HG03439 (cell line): ENCODE measurements around the gene VTI1B.
A peak's percentile ranks its signal among the peaks of the same experiment; 100 is the strongest.
"Not testable (repeated sequence)": the region's sequence is repeated elsewhere in the genome, so short reads cannot be mapped to it uniquely, and the experiment has no call there.

Experiments used
- ATAC-seq: cut with Tn5 transposase; IDR thresholded peaks from one replicate; pipeline ENCODE4 v1.9.1; 2021; ENCODE audit warnings: mild to moderate bottlenecking, moderate library complexity; ENCODE audit not compliant: unreplicated experiment

VTI1B gene

DNA sequence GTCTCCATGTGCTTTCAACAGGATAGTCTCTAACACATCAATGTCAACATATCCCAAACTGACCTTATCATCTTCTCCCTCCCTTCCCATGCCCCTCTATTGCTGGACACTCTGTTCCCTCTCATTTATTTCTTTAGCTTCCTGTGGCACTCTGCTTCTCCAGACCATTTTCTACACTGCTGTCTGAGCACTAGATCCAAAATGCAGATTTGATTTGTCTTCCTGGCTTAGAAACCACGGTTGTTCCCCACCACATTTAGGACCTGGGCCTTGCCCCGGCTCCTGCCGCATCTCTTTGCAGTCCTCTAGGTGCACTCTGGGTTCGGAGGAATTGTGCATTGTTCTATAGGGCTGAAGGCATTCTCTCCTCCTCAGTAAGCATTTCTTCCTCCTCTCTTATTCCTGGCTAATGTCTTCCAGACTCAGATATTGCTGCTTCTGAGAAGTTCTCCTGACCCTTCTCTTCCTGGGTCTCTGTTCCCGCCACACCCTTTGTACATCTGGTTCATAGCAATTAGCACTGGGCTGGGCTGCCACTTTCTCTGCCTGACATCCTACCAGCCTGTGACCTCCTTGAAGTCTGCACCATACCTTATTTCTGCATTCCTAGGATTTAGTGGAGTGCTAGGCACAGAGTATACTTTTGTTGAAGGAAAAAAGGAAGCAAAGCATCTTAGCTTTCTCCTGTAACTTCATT is 40.8 kb downstream of the VTI1B start:
- no peak for ATAC-seq

DNA sequence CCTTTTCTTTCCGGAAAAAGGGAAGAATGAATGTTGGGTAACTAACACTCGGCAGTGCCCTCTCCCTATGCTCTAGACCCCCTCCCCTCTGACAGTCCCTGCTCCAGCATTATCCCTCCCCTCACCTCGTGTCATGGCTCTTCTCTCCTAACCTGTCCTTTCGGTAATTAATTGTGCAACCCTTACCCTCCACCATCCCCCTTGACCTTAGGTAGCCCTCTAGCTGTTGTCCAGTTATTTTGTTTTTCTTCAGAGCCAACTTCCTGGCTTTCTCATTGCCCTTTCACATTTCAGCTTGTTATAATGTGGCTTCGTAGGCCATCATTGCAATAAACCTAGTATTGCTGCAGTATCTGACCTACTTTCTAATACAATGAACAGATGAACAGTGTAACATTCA is 43.5 kb downstream of the VTI1B start:
- no peak for ATAC-seq

DNA sequence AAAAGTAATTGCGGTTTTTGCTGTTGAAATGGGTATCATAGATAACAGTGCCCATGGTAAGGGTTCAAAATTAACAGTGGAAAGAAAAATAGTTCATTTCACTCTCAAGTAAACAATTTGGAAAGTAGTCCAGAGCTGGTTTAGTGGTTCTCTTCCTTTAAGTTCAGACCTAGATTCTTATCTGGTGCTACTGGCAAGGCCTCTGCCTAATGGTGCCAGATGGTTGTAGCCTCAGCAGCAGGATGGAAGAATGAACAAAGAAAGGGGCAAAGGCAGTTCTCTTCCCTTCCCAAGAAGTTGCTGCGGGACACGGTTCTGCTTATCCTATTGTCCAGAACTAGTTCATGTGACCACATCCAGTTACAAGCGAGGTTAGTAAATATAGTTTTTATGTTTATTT is 44.2 kb downstream of the VTI1B start:
- no peak for ATAC-seq

DNA sequence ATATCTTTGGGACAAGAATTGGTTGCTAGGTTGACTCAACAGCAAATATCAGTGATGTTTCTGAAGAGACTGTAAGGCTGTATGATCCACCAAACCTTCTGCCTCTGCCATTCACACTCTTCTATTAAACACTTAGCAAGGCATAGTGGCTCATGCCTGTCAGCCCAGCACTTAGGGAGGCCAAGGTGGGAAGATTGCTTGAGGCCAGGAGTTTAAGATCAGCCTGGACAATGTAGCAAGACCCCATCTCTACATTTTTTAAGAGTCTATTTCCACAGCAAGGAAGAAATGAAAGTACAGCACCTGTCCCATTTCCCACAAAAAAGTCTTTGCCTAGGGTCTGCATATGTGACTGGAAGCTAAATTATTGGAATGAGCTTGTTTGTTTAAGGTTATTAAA is 46.9 kb downstream of the VTI1B start:
- ATAC-seq = no peak

DNA sequence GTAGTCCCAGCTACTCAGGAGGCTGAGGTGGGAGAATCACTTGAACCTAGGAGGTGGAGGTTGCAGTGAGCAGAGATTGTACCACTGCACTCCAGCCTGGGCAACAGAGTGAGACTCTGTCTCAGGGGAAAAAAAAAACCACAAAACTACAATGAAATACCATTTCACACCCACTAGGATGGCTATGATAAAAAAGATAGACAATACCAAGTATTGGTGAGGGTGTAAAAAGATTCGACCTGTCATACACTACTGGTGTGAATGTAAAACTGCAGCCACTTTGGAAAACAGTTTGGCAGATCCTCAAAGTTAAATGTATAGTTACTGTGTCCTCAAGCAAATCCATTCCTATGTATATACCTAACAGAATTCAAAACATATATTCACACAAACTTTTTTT is 48.3 kb downstream of the VTI1B start:
- not testable (repeated sequence) for ATAC-seq

DNA sequence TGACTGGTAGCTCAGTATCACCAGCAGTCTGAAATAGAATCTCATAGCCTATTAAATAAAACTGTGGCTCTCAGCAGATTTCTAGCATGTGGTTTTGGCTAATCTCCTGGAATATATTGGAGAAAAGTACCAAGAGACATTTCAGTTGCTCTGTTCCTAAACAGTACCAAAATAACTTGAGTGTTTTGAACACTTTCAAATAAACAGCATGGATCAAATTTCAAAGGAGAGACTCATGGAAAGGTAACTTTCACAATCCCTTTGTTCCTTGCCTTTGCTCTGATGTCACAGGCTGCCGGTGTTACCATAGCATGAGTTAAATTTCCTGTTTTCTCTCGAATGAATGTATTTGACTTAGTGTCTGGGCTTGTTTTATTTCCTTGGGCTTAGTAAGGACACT is 51.3 kb downstream of the VTI1B start:
- no peak for ATAC-seq

DNA sequence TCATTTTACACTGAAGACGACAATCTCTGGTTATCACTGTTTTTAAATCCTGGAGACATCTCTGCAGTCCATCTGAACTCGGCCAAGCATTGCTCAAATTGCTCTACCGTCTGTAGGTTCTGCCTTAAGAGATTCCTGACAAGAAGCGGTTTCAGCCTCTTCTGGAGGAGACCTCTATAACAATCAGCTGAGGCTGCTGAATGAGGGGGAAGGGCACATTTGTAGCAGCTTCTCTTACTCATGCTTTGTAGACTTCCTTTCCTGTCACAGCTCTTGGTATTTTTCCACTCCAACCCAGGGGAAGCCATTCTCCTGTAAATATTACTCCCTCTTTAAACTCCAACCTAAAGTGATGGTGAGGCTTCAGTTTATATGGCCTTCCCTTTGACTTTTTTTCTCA is 51.8 kb downstream of the VTI1B start:
- no peak for ATAC-seq

DNA sequence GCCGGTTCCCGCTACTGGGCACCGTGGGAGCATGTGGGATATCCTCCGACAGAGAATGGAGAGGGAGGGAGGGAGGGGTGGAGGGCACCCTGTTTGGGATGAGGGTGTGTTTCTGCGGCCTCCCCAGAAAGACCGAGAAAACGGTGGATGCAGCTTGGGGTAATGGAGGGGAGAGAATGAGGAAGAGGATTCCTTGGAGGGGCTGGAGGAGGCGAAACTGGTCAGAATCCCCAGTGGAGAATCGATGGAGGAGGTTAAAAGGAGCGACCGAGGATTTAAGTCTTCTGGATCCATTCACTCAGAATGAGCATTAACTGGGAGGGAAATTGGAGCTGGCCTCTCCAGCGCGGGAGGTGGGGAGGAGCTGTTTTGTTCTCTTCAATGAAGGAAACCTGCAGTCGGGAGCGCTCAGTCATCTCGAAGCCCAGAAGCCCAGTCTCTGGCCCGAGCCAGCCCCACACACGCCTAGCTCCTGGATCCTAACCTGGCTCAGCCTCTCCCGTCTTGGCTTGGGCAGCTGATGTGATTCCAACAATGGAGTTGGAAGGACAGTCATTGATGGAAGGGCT is 54.1 kb downstream of the VTI1B start:
- no peak for ATAC-seq

DNA sequence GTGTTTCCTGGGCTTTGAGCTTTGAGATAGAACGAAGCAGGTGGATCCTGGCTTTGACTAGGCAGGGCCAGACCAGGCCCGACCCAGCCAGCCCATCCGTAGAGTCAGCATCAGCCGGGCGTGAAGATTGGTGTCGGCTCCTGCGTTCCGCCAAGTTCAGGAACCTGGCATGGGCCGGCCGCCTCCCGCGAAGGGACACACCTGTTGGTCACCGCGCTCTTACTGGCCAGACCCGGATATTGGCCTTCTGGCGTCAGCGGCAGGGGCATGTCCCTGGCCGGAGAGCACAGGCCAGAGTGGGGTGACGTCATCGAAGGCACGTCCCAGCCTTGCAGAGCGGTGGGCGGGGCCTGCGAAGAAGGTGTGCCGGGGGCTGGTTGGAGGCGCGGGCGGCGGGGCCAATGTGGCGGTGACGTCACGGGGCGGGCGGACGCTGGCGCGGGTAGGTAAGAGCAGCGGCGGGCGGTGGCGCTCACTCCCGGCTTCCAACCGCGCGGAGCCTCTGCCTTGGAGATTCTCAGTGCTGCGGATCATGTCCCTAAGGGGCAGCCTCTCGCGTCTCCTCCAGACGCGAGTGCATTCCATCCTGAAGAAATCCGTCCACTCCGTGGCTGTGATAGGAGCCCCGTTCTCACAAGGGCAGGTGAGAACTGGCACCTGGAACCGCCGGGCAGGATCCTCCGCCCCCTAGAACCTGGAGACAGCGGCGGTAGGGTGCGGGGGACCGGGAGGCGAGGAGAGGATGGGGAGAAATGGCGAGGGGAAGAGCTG is 54.8 kb downstream of the VTI1B start, which contains the start of gene ARG2:
ARG2 (plus strand) TSS at position 475 of the 771 bp plus-strand sequence; CDS start at position 533, 58 bp downstream.
- peak; percentile 97 for ATAC-seq

DNA sequence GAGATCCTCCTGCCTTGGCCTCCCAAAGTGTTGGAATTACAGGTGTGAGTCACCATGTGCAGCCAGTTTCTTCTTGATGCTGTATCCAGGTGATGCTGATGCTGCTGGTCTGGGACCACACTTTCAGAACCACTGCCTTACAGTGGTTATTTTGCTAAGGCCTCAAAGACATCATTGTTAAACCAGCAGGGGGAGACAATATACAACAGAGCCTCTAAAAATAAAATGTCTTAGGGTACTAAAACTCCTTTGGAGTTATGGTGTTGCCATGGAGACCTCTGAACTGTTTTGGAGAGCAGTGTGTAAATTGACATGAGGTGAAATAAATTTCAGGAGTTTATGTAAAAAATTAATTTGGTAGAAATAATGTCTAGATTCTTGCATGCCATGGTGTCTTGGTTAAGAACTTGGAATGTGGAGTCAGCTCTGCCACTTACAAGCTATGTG is 55.8 kb downstream of the VTI1B start:
- ATAC-seq = no peak

DNA sequence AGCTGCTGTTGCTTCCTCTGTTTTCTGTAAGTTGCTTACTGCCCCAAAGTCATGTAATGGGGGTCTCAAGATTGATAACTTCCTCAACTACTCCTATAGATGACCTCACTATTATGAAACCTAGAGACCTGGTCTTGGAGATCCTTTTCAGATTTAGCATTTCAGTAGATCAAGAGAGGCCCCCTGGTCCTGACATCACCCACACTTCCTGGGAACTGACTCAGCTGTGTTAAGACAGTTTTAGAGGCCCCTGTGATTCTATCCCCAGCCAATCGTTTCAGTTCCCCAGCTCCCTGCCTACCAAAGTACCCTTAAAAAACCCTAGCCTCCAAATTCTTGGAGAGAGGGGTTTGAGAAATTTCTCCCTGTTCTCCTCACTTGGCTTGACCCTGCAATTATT is 63.9 kb downstream of the VTI1B start:
- ATAC-seq = no peak

DNA sequence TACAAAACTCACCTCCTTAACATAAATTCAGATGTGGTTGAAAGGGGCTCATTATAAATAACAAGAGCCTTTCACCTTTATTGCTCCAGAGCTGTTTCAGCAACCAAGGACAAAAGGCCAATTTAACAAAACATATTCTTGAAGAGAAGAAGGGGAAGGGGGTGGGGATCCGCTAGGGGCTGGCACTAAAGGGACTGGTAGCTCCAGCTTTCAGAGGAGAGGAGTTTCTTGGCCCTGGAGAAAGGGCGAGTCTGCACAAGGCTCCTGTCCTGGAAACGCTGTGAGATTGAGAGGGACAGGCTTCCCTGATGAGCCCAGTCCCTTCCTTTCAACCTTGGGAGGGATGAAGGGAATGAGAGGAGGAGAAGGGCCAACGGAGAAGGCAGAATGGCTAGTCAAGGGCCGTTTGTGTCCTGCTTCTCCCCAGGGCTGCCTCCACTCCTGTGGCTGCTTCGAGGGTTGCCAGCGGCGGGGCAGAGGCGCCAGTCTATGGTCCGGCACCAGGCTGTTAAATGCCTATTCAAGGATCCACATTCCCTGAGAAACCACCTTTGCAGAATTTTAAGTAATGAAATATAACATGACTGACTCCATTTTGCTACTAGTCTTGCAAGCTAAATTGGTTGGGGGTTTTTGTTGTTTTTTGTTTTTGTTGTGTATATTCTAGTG is 64.7 kb downstream of the VTI1B start:
- no peak for ATAC-seq

DNA sequence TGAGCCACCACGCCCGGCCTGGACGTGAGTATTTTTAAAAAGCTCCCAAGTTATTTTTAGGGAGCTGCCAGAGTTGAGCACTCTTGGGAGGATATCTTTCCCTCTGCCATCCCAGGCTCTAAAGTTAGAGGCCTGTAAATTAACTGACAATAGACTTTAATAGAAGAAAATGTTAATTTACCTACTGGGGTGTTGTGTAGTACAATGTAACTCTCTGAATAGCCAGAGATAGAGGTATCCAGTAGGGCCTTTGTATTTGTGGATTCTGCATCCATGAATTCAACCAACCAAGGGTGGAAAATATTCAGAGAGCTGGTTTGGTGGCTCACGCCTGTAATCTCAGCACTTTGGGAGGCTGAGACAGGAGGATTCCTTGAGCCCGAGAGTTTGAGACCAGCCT is 66.8 kb downstream of the VTI1B start:
- no peak for ATAC-seq

DNA sequence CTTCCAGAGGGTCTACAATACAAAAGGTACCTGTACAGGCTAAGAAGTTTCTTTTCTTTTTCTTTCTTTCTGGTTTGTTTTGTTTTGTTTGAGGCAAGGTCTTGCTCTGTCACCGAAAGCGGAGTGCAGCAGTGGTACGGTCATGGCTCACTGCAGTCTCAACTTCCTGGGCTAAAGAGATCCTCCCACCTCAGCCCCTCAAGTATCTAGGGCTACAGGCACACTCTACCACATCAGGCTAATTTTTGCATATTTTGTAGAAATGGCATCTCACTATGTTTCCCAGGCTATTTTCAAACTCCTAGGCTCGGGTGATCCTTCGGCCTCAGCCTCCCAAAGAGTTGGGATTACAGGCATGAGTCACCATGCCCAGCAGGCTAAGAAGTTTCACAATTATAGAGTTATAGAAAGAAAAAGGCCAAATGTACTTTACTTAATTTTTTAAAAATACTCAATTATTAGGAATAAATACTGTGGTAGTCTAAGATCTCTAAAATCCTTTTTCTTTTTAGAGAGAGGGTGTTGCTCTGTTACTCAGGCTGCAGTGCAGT is 71.4 kb downstream of the VTI1B start:
- peak; percentile 45 for ATAC-seq

DNA sequence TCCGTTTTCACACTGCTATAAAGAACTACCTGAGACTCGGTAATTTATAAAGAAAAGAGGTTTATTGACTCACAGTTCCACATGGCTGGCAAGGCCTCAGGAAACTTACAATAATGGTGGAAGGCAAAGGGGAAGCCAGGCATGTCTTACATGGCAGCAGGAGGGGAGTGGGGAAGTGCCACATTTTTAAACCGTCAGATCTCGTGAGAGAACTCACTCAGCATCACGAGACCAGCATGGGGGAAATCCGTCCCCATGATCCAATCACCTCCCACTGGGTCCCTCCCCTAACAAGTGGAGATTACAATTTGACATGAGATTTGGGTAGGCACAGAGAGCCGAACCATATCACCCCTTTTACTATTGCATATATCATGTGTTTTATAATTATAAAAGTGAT is 72.4 kb downstream of the VTI1B start:
- ATAC-seq = no peak

DNA sequence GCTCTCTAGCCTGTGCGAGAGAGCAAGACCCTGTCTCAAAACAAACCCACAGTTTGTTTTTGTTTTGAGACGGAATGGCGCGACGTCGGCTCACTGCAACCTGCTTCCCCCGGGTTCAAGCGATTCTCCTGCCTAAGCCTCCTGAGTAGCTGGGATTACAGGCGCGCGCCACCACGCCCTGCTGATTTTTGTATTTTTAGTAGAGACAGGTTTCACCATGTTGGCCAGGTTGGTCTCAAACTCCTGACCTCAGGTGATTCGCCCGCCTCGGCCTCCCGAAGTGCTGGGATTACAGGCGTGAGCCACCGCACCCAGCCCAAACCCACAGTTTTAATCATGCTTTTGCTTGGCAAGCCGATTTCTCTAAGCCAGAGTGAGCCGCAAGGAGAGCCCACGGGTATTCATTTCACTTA is 73.9 kb downstream of the VTI1B start:
- ATAC-seq = not testable (repeated sequence)

DNA sequence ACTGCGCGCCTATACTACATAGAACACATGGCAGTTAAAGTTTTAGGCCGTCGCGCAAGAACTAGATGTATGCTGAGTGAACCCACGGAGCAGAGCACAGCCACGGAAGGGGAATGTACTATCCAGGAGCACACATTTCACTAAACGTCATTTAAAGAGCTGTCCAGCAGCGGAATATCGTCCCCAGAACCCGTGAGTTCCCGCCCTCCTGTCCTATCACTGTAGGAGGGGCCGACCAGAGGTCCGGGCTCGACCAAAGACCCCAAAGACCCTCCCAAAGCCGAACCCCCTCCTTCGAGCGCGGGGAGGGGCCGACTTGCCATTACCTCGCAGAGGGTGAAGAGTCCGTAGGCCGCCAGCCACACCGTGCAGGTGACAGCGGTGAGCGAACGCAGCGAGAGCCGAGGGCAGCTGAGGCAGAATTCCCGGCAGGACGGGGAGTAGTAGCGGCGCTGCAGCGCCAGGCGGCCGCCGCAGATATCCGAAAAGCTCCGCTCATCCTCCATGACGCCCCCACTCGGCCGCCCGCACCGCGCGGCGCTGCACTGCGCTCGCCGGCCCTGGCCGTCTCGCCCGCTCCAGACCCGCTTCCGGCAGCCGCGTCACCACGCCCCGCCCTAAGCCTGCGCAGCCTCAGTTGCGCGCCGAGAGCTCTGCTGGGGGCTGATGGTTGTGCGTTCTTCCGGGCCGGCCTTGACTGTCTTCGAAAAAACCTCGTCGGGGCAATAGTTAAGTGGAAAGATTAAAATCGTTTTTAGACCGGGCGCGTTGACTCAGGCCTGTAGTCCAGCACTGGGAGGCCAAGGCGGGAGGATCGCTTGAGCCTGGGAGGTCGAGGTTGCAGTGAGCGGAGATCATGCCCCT is 74.5 kb downstream of the VTI1B start, which contains the start of gene PIGH:
PIGH (minus strand) TSS at position 571 of the 864 bp plus-strand sequence; CDS start at position 506, 65 bp downstream.
- peak; percentile 95 for ATAC-seq
